Heart right ventricle (tissue), 16 donors: ENCODE data around the gene PAQR7. TPM values are rescaled to one million over a fixed set of nuclear protein-coding genes. Genes with fewer than 3 reads are reported as not detected.

Experiments used
- ATAC-seq, 8 donors: fragments of 200-7000 bp; cut with Tn5 transposase; one replicate each; pipeline ENCODE4 v1.9.1; 2020; ENCODE audit warnings: mild to moderate bottlenecking in 8 of 8, moderate library complexity in 8 of 8, moderate number of reproducible peaks in 1 of 8
- DNase-seq, 2 donors: peaks; one replicate each; pipeline ENCODE4 v3.0.0-alpha.2; 2020
- H3K27ac ChIP-seq, 10 donors: fragments of 200-600 bp; sonication (generic) in 2 of 10; one replicate each; pipeline versions ENCODE4 v1.5.0 to v1.8.0; 2020 to 2022; ENCODE audit warnings: mild to moderate bottlenecking in 3 of 10
- H3K27me3 ChIP-seq, 7 donors: fragments of 200-600 bp; one replicate each; pipeline ENCODE4 v1.8.0; 2021 to 2022; ENCODE audit warnings: mild to moderate bottlenecking in 2 of 7
- H3K36me3 ChIP-seq, 9 donors: fragments of 200-600 bp; sonication (generic) in 1 of 9; one replicate each; pipeline versions ENCODE4 v1.5.0 to v1.8.0; 2020 to 2022; ENCODE audit warnings: mild to moderate bottlenecking in 2 of 9
- H3K4me1 ChIP-seq, 9 donors: fragments of 200-600 bp; sonication (generic) in 1 of 9; one replicate each; pipeline versions ENCODE4 v1.5.0 to v1.8.0; 2020 to 2022; ENCODE audit warnings: mild to moderate bottlenecking in 4 of 9
- H3K4me3 ChIP-seq, 10 donors: fragments of 200-600 bp; sonication (generic) in 2 of 10; one replicate each; pipeline versions ENCODE4 v1.5.0 to v1.8.0; 2020 to 2022; ENCODE audit warnings: mild to moderate bottlenecking in 7 of 10, moderate library complexity in 2 of 10
- H3K9me3 ChIP-seq, 11 donors: fragments of 200-600 bp in 10 of 11; sonication (generic) in 2 of 11; one replicate each; pipeline versions ENCODE4 v1.5.0 to v1.8.0; 2013 to 2022; ENCODE audit warnings: mild to moderate bottlenecking in 2 of 11, control low read depth in 1 of 11, moderate library complexity in 1 of 11
- CTCF ChIP-seq, 9 donors: fragments of 200-600 bp; sonication (generic) in 2 of 9; IDR thresholded peaks; one replicate each; pipeline versions ENCODE4 v1.5.0 to v1.8.0; 2021 to 2022; ENCODE audit warnings: antibody characterized with exemption in 9 of 9, mild to moderate bottlenecking in 5 of 9, moderate library complexity in 1 of 9
- WGBS, 2 donors: extraction: QIAGEN DNeasy Blood & Tissue Kit; methylation state at CpG; one replicate each; pipeline ENCODE4 v1.1.7; 2013; ENCODE audit warnings: inconsistent platforms in 1 of 2; 5-methylcytosine and 5-hydroxymethylcytosine counted together
- intact Hi-C, 10 donors: fragments of 100-400 bp; cut with DNase I; formaldehyde crosslinking; loops; one replicate each; pipeline versions ENCODE4 v1.11.1 to v1.14.2; 2022
- polyA plus RNA-seq, 2 donors: library from polyadenylated mRNA; stranded (reverse); fragments of 200-250 nt; gene quantifications; one replicate each; pipeline ENCODE4 v1.2.3, GENCODE V29; 2013
- total RNA-seq, 10 donors: library from RNA; stranded (reverse); fragmentation: NEBNext Ultra II Directional in 3 of 10; extraction: Animal tissue kit (Norgen Biotek cat#: 25700) in 3 of 10; gene quantifications; one replicate each; pipeline versions ENCODE4 v1.2.1 to v1.2.4, GENCODE V29; 2021 to 2023
- donor health status: Arrhythmogenic right ventricular cardiomyopathy.
- donor health status: ischemic (EF 13 %, LVEDD 7.1; RV severe dilation, severe dysfunction).
- donor health status: healthy with polysubstance abuse.
- donor health status: DM: no; HTN: yes; CAD: no.
- donor health status: DM: no; HTN: no; CAD: no.
- donor health status: ischemic (EF 25% LVEDD 6.9; RV normal size, moderate dysfunction).
- donor health status: ischemic (EF 25% LVEDD 5.7; RV mildly dilated, moderate dysfunction).
- donor health status: healthy.
- donor health status: DM: yes; HTN: yes; CAD: no.
- donor health status: Ischemic cardiomyopathy.
- donor health status: ischemic (EF 35%, LVEDD 5.7; RV mildly dilated, moderate dysfunction).
- donor health status: nonischemic (EF 11% LVEDD 7.7; RV severe dilation, severe dysfunction).
- donor health status: DM: yes; HTN: yes; CAD: no.
- donor health status: PGD.
- donor health status: ischemic (EF 29% LVEDD 5.4; RV normal size, mild dysfunction).
- donor health status: nonischemic (EF 23%, LVEDD 6.1; RV moderate dilation, normal function).

PAQR7 gene
- total and polyA plus RNA-seq, 12 donors, result 1.2 to 3.8 (median 2.1) TPM

- 88 to 89% methylated on average over 1 of the region's 1 CpG for WGBS, 2 donors
- no peak for DNase-seq
- Histone ChIP-seq H3K27ac (no peak overlapping the region), H3K9me3 (no peaks in the 10 kb centered on the region), H3K36me3 (peaks cover 0 to 17% (median 0%) of the 10 kb centered on the region in 9 donors), H3K4me3 (no peak overlapping the region), H3K4me1 (peaks cover 0 to 10% (median 5%) of the 10 kb centered on the region in 9 donors), H3K27me3 (no peaks in the 10 kb centered on the region)
- intact Hi-C loops, result no loop called here
- no peak for TF ChIP-seq CTCF (IDR thresholded peaks at IDR 0.05)
- no peak for ATAC-seq
Measured at GRCh38 chr1:25866288-25866687, 9.2 kb downstream of the PAQR7 start.

DNA sequence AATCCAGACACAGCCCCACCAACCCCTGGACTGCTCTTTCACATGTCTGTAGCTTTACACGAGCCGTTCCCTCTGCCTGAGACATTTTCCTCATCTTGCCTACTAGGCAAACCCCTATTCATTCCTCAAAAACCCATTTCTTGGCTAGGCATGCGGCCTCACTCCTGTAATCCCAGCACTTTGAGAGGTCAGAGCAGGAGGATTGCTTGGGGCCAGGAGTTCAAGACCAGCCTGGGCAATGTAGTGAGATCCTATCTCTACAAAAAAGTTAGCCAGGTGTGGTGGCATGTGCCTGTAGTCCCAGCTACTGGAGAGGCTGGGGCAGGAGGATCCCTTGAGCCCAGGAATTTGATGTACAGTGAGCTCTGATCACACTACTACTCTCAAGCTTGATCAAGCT is 11.1 kb downstream of the PAQR7 start:
- ATAC-seq (no peak), DNase-seq (no peak)
- WGBS, 2 donors, result 89 to 94% methylated on average over 3 of the region's 3 CpGs
- no peak overlapping the region for H3K27ac ChIP-seq
- intact Hi-C loops, result no loop called here
- H3K36me3 ChIP-seq, result peaks cover 0 to 14% (median 0%) of the 10 kb centered on the region in 9 donors
- peaks cover 0 to 23% (median 5%) of the 10 kb centered on the region in 9 donors for H3K4me1 ChIP-seq
- no peak for TF ChIP-seq CTCF (IDR thresholded peaks at IDR 0.05)
- H3K9me3 ChIP-seq, result no peaks in the 10 kb centered on the region
- no peak overlapping the region for H3K4me3 ChIP-seq
- H3K27me3 ChIP-seq, result no peaks in the 10 kb centered on the region

DNA sequence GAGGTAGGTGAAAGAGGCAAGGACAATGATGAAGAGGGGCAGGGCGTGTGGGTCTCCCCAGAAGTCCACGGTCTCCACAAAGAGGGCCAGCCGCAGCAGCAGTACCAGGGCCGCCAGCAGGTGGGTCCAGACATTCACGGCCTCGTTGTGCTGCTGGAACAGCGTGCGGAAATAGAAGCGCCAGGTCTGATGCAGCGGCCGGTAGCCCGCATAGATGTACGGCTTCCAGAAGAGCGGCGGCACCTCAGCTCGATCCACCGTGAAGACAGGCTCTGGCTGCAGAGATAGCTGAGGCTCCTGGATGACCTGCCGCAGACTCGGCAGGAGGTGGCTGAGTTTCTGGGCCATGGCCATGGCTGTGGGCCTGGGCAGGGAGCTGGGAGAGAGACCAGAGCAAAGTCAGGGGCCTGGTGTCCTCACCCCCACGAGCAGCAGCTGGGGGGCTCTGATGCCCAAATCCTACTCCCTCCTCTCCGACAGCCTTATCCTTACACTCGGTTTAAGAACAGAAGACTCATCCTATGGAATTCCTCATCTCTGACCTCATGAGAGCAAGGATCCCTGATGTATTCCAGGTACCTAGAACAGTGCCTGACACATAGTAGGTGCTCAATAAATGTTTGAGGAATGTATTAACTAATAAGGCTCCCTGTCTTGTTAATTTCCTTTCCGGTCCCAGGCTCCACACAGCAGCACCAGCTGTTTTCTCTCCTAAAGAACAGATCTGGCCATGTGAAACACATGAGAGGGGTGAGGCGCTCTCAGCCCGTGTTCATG is 11.8 kb downstream of the PAQR7 start:
- H3K9me3 ChIP-seq, result no peaks in the 10 kb centered on the region
- peaks cover 0 to 28% (median 8%) of the 10 kb centered on the region in 9 donors for H3K4me1 ChIP-seq
- H3K27me3 ChIP-seq, result no peaks in the 10 kb centered on the region
- H3K36me3 ChIP-seq, result peaks cover 0 to 9% (median 0%) of the 10 kb centered on the region in 9 donors
- no peak overlapping the region for H3K27ac ChIP-seq
- WGBS, 2 donors, result 92% methylated on average over 25 of the region's 25 CpGs
- DNase-seq, result no peak
- no peak for TF ChIP-seq CTCF (IDR thresholded peaks at IDR 0.05)
- H3K4me3 ChIP-seq, result no peak overlapping the region
- intact Hi-C loops, result no loop called here
- ATAC-seq, result no peak

- peaks cover 0 to 33% (median 12%) of the 10 kb centered on the region in 9 donors for H3K4me1 ChIP-seq
- H3K27ac ChIP-seq, result no peak overlapping the region
- ATAC-seq, result no peak
- intact Hi-C loops, result no loop called here
- peaks cover 0 to 9% (median 0%) of the 10 kb centered on the region in 9 donors for H3K36me3 ChIP-seq
- 94 to 95% methylated on average over 20 of the region's 20 CpGs for WGBS, 2 donors
- H3K27me3 ChIP-seq, result no peaks in the 10 kb centered on the region
- no peak for DNase-seq
- H3K9me3 ChIP-seq, result no peaks in the 10 kb centered on the region
- TF ChIP-seq CTCF (IDR thresholded peaks at IDR 0.05), result no peak
- H3K4me3 ChIP-seq, result no peak overlapping the region
Measured at GRCh38 chr1:25862785-25863485, 12.6 kb downstream of the PAQR7 start.
